Measurements from ENCODE around the gene HS6ST3.

The HS6ST3 gene

DNA sequence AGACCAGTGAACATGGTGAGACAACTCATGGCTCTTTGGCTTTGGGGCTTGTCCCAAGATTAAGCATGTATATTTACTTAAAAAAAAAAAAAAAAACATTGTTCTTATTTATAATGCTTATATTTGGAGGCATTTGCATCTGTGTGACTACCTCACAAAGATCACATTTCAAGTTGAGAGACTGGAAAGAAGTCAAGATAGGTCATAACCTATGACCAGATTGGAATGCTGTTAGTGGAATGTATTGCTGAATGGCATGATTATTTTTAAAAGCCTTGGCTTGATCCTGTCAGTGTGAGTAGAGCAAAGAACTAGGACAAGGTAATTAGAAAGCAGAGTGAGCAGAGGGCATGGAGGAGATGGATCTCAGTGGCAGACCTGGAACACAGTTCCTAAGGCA lies 689.8 kb downstream of the HS6ST3 start:
- in situ Hi-C loops (cut with MboI; ENCODE audit: low sequenced_read_pairs), result no loop called here

DNA sequence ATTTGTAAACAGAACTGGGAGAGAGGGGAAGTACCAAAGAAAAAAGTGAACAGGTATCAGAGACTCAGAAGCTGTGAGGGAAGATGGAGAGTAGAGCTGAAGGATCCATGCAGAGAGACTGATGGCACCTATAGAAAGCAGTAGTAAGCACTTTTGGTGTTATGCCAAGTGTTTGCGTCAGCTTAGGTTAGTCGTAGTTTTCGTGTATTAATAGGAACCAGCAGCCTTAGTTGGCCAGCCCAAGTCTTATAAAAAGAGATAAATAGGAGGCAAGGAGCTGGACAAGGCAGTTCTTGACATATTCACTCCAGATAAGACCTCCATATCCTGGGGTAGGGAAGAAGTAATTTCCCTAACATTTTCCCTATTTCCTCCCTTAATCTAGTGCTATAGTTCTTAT lies 690.2 kb downstream of the HS6ST3 start:
- in situ Hi-C loops (cut with MboI; ENCODE audit: low sequenced_read_pairs), result no loop called here

DNA sequence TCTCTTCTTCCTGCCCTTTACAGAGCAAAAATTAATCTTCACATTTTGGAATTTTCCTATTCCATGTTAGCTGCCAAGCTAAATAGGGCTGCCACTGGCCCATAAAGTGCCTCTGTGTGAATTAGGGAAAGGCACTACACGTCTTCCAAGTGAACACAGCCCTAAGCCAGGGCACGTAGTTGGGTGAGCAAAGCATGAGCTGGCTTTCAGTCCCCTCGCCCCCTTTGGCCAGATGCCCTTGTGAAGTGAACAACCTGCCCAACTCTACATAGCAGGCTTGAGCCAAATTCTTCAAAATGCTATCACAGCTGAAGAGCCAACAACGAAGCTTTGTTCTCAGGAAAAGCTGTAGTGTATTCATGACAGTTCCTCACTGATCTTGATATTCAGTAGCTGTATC lies 691.2 kb downstream of the HS6ST3 start:
- in situ Hi-C loops (cut with MboI; ENCODE audit: low sequenced_read_pairs), result no loop called here

DNA sequence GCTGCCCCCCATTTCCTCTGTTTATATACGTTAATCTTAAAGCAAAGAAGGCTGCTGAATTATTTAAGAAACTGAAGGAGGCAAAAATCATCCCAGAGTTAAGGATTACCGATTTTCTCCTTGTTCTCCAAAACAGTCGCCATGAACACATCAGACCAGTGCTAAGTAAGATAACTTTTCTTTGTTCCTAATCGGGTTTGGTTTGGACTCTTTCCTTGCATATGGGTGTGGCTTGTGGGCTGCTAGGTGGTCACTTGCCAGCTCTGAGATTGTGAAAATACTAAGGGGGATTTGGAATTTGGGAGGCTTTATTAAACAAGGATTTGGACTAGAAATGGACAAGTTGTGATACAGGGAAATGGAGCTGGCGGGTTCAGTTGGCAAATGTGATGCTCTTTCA lies 692.3 kb downstream of the HS6ST3 start:
- in situ Hi-C loops (cut with MboI; ENCODE audit: low sequenced_read_pairs), result no loop called here

DNA sequence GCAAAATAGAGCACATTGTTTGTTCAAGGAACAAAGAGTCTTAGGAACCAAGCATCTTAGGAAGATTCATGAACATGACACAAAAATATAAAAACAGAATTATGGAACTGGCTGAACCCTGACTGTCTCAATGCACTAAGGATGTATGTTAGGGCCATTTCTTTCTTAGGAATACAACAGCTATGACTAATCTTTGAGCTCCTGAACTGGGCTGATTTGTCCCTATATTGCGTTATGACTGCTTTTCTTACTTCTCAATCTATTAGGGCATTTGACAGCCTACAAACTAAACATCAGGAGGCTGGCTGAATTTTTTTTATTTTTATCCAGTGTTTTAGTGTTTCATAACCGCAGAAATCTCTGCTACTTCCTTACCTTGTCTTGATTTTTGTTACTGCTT lies 693.1 kb downstream of the HS6ST3 start:
- in situ Hi-C loops (cut with MboI; ENCODE audit: low sequenced_read_pairs), result no loop called here

DNA sequence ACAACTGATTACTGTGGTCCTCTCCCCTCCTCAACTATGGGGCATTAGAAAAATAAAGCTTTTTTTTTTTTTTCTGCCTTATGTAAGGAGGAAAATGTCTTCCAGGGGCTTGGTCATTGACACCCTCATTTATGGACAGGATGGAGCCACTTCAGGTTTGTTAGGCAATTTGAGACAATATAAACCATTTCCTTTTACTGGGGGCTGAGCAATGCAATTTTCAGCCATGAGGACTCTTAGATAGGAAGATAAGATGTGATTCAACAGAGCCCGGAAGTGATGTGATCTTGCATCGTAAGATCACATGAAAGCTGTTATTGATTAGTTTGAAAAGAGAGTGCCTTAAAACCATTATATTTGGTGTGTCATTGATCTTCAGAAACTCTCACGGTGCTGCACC lies 693.6 kb downstream of the HS6ST3 start:
- in situ Hi-C loops (cut with MboI; ENCODE audit: low sequenced_read_pairs), result no loop called here

DNA sequence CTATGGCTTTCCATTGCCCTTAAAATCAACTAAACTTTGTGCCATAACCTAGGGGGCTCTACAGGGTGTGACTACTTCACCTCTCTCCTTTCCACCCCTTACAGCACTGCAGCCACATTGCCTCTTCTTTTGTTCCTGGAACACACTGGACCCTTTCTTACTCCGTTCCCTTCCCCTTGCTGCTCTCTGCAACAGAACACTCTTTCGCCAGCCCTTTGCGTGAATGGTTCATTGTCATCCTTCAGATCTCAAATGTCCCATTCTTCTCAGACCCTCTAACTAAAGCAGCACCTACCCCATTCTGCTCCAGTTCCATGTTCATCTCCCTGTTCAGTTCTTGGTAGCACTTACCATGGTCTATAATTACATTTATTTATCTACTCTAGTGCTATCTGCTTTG lies 696.1 kb downstream of the HS6ST3 start:
- in situ Hi-C loops (cut with MboI; ENCODE audit: low sequenced_read_pairs), result no loop called here

DNA sequence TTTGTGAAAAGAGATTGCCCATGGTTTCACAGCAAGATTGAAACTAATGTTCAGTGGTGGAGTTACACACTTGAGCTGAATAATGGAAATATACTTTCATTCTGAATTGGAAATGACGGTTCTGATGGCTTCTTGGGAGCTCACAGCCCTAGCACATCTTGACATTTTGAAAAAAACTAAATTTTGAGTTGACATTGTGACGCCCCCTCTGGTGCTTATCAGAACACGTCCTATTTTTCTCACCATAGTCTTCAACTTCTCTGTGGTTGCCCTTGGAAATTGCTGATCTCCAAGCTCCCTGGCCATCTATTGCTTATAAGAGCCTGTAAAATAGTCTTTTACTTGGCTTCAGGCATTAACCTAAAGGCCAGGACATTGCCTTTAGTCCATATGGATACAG lies 702.3 kb downstream of the HS6ST3 start:
- in situ Hi-C loops (cut with MboI; ENCODE audit: low sequenced_read_pairs), result no loop called here

DNA sequence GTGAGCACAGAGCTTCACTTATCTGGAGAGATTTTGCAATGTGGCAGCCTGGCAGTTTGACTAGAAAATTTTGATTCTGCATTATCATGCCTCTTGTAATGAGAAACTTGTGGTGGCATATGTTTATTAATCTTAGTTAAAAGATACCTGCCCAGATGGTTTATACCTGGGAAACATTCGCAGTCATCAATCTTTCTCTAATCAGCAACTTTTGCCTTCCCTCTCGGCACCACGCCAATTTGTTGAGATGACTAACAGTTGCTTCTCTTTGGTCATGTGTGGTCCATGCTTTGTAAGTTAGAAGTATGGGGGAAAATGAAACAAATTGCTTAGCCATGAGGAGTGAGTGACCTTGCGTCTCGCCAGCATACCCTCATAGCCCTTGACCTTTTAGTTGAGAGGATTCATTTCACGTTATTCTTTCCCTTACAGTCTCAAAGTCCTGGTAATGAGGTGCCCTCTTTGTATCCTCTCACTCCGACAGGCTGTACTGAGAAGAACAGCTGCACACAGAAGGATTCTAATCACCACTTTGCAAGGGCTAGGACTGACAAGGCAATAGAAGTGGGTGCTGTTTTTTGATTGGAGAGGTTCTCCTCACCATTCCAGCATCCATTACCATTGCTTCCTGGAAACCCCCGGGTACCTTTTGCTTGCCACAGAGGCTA lies 703.0 kb downstream of the HS6ST3 start:
- in situ Hi-C loops (cut with MboI; ENCODE audit: low sequenced_read_pairs), result no loop called here

DNA sequence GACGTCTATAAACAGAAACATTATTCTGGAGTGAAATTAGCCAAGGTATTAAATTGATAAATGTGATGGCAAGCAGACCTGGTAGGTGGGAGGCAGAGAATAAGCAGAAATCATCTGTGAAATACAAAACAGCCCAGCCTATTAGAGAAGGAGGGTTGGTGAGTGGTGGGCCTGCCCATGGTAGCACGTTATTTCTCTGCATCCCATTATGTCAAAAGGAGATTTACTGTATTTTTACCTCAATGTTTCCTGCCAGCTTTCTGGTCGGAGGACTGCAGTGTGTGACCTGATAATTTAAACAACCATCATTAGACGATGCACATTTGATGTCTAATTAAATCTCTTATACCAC lies 703.5 kb downstream of the HS6ST3 start:
- in situ Hi-C loops (cut with MboI; ENCODE audit: low sequenced_read_pairs), result no loop called here

DNA sequence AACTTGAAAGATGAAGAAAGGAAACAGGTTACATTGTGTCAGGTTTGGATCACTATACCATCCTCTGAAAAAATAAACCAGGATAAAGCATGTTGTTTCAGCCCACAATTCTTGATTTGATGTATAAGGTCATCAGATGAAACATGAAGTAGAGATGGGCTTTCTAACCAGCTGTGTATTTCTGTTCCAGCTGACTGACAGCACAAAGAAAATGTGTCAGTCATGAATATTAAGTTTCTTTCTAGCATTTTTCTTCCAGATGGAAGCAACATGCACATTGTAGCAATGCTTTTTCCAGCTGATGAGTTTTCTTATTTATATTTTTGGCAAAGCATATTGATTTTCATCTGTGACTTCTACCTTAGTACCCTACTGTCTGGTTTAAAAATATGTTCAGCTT lies 704.8 kb downstream of the HS6ST3 start:
- in situ Hi-C loops (cut with MboI; ENCODE audit: low sequenced_read_pairs), result no loop called here

DNA sequence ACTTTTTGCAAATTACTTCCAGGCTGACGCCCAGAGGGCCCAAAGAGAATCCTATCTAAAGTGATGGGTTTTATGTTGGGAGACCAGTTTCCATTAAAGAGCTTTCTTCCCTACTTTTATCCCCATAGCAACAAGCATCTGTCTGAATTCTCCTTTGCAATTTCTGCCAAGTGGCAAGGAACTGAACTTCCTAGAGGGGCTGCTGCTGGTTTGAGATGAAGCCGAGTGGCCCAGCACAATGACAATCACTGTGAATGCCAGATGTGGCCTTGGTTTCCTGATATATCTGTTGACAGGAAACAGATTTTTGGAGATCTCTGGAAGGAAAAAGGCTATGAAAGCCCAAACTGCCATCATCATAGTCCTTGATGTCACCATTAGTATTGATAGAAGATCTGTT lies 705.8 kb downstream of the HS6ST3 start:
- in situ Hi-C loops (cut with MboI; ENCODE audit: low sequenced_read_pairs), result no loop called here

DNA sequence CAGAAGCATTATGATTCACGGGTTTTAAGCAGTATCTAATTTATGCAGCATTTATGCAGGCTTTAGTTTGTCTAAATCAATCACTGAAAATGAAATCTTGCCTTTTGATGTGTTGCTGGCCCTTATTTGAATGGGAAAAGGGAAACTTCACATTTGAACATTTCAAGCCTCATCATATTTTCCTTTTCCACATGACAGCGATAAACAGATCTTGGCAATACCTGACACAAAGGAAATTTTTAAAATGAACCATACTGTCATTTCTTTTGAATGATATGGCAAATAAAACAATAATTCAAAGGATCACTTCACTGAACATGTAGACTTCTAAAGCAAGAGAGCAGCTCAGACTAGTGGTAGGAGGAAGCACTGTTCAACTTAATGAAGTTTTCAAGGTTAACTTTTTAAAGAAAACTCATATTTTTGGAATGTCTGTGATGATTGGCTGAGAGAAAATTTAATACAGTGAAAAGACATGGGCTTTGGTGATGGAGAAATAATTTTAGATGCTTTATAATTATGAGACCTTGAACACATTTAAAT lies 706.3 kb downstream of the HS6ST3 start:
- in situ Hi-C loops (cut with MboI; ENCODE audit: low sequenced_read_pairs), result no loop called here

DNA sequence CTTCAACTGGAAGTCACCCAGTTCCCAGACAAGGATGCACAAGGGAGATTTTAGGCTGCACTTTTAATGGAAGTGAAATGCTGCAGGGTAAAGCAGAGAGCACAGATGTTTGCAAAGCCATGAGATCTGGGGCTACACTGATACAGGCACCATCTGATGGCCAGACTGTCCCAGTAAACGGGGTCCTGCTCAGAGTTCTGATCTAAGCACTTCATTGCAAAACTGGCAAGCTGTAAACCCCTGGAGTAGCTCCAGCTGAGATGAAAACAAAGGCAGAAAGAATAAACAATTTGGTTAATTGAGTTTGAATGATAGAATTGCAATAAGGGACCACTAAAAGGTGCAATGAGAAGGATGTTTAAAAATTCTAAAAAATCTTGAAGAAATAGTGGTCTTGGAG lies 707.2 kb downstream of the HS6ST3 start:
- in situ Hi-C loops (cut with MboI; ENCODE audit: low sequenced_read_pairs), result no loop called here

DNA sequence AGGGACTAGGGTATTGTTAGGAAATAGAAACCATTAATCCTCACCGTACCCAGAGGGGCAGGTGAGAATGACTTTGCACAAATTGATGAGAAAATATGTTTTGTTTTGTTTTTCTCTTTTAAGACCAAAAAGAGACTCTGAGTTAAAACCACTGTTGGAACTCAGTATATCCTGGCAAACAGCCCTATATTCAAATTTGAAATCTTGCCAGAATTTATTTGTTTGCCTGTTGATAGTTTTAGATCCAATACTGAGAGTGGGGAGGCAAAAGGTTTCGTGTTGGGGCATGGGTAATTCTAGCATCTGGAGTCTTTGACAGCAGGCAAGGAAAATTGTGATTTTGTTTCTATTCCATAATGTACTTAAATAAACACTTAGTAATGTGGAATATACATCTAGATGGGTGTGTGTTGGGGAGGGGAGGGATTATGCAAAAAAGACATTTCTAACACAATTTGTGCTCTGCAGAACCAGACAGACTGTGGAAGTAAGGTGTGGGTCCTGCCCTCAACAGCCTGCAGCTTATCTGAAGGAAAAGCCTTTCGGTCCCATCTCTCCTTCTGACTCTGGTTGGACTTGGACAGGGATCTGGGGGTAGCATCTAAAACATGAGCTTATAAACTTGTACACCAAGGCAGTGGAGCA lies 713.7 kb downstream of the HS6ST3 start:
- in situ Hi-C loops (cut with MboI; ENCODE audit: low sequenced_read_pairs), result loop anchor here (25.0 kb wide), 1 partner anchor 1191 kb away; no protein-coding TSS in a partner anchor

DNA sequence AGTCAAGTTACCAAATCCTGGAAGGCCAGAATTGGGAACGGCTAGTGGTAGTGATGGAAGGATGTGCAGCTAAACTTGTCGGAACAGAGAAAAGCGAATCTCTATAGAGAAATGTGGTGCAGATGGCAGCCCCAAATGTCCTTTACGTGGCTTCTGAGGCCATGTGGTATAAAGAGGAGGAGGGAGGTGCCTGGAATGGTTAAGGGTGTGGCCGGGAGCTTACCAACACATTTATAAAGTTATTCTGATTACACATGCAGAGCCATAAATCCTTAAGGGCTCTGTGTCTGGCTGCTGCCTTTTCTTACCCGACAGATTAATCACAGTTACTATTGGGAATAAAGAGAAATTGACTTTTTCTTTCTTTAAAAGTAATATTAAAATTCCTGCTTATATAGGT lies 714.3 kb downstream of the HS6ST3 start:
- in situ Hi-C loops (cut with MboI; ENCODE audit: low sequenced_read_pairs), result loop anchor here (25.0 kb wide), 1 partner anchor 1192 kb away; no protein-coding TSS in a partner anchor

DNA sequence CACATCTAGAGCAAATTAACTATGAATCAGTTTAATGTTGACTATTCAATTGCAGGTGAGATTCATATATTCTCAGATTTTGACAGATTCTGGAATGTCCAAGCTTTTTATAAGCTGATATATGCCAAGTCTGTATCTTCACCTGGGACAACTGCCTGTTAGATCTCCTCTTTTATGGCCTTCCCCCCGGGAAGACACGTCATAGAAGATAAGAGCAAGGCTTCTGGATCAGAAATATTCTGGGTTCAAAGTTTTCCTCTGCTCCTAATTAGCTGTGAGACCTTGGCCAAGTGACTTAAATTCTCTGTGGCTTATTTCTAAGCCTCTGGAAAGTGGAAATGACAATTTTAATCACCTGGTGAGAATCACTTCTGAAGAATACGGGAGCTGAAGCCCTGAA lies 716.8 kb downstream of the HS6ST3 start:
- in situ Hi-C loops (cut with MboI; ENCODE audit: low sequenced_read_pairs), result loop anchor here (25.0 kb wide), 1 partner anchor 1194 kb away; no protein-coding TSS in a partner anchor

DNA sequence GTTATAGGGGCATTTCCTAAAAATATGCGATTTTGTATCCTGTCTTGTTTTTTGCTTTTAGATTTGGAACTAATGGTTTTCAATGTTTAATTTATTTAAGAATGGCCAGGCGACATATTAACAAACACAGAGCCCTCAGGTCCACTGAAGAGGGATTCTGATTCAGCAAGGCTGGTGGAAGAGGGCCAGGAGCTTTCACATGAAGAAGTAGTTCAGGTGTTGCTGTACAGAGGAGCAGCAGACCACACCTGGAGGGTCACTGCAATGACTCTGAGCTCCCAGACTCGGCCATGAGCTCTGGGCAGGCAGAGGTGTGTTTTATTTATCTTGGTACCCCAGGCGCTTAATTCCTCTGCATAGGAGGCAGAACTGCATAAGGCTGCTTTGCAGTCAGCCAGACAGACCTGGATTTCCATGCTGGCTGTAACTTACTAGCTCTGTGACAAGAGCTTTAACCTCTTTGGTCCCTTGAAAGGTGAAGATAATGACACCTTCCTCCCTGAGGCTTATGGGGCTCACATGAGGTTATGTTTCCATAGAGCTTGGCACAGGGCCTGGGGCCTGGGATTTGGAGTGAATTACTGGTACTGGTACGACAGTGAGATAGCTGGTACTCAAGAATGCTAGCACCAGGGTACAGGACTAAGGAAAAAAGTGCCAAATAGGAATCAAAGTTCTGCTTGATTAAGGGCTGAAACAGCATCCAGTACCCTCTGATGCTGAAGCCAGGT lies 719.6 kb downstream of the HS6ST3 start:
- in situ Hi-C loops (cut with MboI; ENCODE audit: low sequenced_read_pairs), result loop anchor here (25.0 kb wide), 1 partner anchor 1197 kb away; no protein-coding TSS in a partner anchor

DNA sequence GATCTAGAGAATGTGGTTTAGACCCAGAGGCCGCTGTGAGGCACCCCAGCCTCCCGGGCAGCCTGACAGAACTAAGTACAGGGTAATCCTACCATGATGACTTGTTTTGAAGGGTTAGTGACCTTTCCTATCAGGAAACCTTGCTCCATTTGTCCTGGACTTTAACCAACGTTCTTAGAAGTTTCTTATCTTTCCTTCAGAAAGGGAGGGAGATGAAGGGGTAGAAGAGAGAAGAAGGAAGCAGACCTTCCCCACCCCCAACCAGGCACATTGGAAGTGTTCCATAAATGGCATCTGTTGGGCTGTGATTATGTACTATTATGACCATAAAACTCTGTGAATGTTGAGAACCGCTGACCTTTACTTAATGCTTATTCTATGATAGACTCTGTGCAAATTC lies 720.2 kb downstream of the HS6ST3 start:
- in situ Hi-C loops (cut with MboI; ENCODE audit: low sequenced_read_pairs), result loop anchor here (25.0 kb wide), 1 partner anchor 1198 kb away; no protein-coding TSS in a partner anchor

DNA sequence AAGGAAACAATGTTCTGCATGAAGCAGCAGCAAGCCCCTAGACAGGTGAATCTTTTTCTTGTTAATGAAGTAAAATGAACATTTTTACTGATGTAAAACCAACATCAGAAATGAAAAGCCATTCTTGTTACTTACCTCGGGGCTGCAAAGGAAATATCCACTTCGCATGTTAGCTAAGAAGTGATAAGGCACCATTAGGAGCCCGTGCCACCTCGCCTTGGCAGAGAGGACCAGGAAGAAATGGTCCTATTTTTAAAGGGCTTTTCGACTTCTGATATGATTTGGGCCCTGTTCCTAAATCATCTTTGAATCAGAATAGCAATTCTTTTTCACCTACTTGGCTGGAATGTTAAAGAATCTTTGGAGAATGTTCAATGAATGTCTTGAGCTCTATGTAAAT lies 721.1 kb downstream of the HS6ST3 start:
- in situ Hi-C loops (cut with MboI; ENCODE audit: low sequenced_read_pairs), result loop anchor here (25.0 kb wide), 1 partner anchor 1199 kb away; no protein-coding TSS in a partner anchor

DNA sequence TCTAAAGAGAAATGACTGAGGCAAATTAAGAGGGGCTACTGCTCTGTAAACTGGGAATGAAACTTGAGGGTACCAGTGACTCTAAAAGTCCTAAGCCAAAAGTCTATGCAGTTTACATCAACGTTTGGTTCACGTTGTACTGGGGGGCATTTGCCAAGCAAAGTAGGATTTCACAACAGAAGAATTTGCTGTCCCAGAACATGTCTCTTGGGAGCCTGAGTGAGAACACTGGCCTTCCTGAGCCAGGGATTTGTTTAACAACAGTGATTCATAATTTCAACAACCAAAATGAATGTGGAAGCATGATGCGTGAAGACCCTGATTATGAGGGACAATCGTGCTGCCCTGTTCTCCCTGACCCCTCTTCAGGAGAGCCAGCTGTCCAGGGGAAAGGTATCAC lies 726.4 kb downstream of the HS6ST3 start:
- in situ Hi-C loops (cut with MboI; ENCODE audit: low sequenced_read_pairs), result loop anchor here (25.0 kb wide), 1 partner anchor 1204 kb away; no protein-coding TSS in a partner anchor
